Measurements from ENCODE around the gene DNAJC5.

The DNAJC5 gene

GRCh38 chr20:63961664-63962425, 66.9 kb downstream of the DNAJC5 start:
- no peak overlapping the region for H3K4me3 ChIP-seq
- intact Hi-C loops (cut with DNase I; ENCODE audit: low total_unique reads), result no loop called here
- H3K27me3 ChIP-seq, result no peaks in the 10 kb centered on the region
- H3K4me1 ChIP-seq, result peaks cover 0 to 14% (median 9%) of the 10 kb centered on the region in 4 donors
- no peak for DNase-seq
- no peak overlapping the region for H3K27ac ChIP-seq
- TF ChIP-seq CTCF (IDR thresholded peaks at IDR 0.05), result no peak
- H3K9me3 ChIP-seq, result no peaks in the 10 kb centered on the region
- peaks cover 16 to 80% (median 51%) of the 10 kb centered on the region in 3 donors for H3K36me3 ChIP-seq

GRCh38 chr20:63962426-63963347, 67.8 kb downstream of the DNAJC5 start:
- no peak for DNase-seq
- no peaks in the 10 kb centered on the region for H3K27me3 ChIP-seq

GRCh38 chr20:63963348-63963741, 68.4 kb downstream of the DNAJC5 start:
- peaks cover 0 to 4% (median under 1%) of the 10 kb centered on the region in 4 donors for H3K4me1 ChIP-seq
- DNase-seq, result no peak
- H3K9me3 ChIP-seq, result no peaks in the 10 kb centered on the region
- intact Hi-C loops (cut with DNase I; ENCODE audit: low total_unique reads), result no loop called here
- H3K27me3 ChIP-seq, result no peaks in the 10 kb centered on the region
- peaks cover 16 to 86% (median 58%) of the 10 kb centered on the region in 3 donors for H3K36me3 ChIP-seq
- no peak overlapping the region for H3K27ac ChIP-seq
- no peak for TF ChIP-seq CTCF (IDR thresholded peaks at IDR 0.05)
- H3K4me3 ChIP-seq, result no peak overlapping the region

More at GRCh38 chr20:63962426-63963347, 67.8 kb downstream of the DNAJC5 start:
- Histone ChIP-seq H3K36me3 (peaks cover 16 to 88% (median 58%) of the 10 kb centered on the region in 3 donors), H3K4me3 (no peak overlapping the region), H3K9me3 (no peaks in the 10 kb centered on the region), H3K4me1 (peaks cover 0 to 5% (median 2%) of the 10 kb centered on the region in 4 donors), H3K27ac (no peak overlapping the region)
- no peak for TF ChIP-seq CTCF (IDR thresholded peaks at IDR 0.05)
- intact Hi-C loops (cut with DNase I; ENCODE audit: low total_unique reads), result no loop called here

- H3K27me3 ChIP-seq, result no peaks in the 10 kb centered on the region
- H3K36me3 ChIP-seq, result peaks cover 16 to 81% (median 58%) of the 10 kb centered on the region in 3 donors
- H3K4me3 ChIP-seq, result no peak overlapping the region
- no peak for TF ChIP-seq CTCF (IDR thresholded peaks at IDR 0.05)
- no peak overlapping the region for H3K27ac ChIP-seq
- no peak for DNase-seq
- intact Hi-C loops (cut with DNase I; ENCODE audit: low total_unique reads), result no loop called here
- peaks cover 0 to 9% (median 5%) of the 10 kb centered on the region in 4 donors for H3K4me1 ChIP-seq
- H3K9me3 ChIP-seq, result no peaks in the 10 kb centered on the region
These were observed 68.9 kb downstream of the DNAJC5 start for GRCh38 chr20:63963784-63964301.

GRCh38 chr20:63964412-63964811, 69.5 kb downstream of the DNAJC5 start:
- peaks cover 0 to 13% (median 9%) of the 10 kb centered on the region in 4 donors for H3K4me1 ChIP-seq
- no peak for DNase-seq
- intact Hi-C loops (cut with DNase I; ENCODE audit: low total_unique reads), result no loop called here
- H3K27me3 ChIP-seq, result no peaks in the 10 kb centered on the region
- peaks cover 14 to 75% (median 54%) of the 10 kb centered on the region in 3 donors for H3K36me3 ChIP-seq
- H3K9me3 ChIP-seq, result no peaks in the 10 kb centered on the region
- no peak overlapping the region for H3K27ac ChIP-seq
- no peak for TF ChIP-seq CTCF (IDR thresholded peaks at IDR 0.05)
- H3K4me3 ChIP-seq, result no peak overlapping the region

All from tibial artery (tissue), 4 donors.